SK-N-SH treated with all-trans-retinoic acid at 6 μM for 48 hours (cell line): Measurements from ENCODE around the gene ZNF529.
A peak's percentile ranks its signal among the peaks of the same experiment; 100 is the strongest.

Source experiments
- ESRRG ChIP-seq: fragments of 250-450 bp; sonication (Bioruptor Pico); IDR thresholded peaks from 2 replicates; pipeline ENCODE4 v1.6.1; 2021; ENCODE audit warnings: mild to moderate bottlenecking
- ZFP3 ChIP-seq: fragments of 250-450 bp; sonication (Bioruptor Pico); IDR thresholded peaks from 2 replicates; pipeline ENCODE4 v1.5.0; 2020; ENCODE audit warnings: mild to moderate bottlenecking, moderate library complexity
- ZFP30 ChIP-seq: fragments of 450-650 bp; formaldehyde crosslinking; IDR thresholded peaks from 2 replicates; pipeline ENCODE4 v1.5.0; 2022; ENCODE audit warnings: mild to moderate bottlenecking, moderate library complexity
- ZNF8 ChIP-seq: fragments of 450-650 bp; formaldehyde crosslinking; IDR thresholded peaks from 2 replicates; pipeline ENCODE4 v1.5.0; 2020; ENCODE audit warnings: mild to moderate bottlenecking, moderate library complexity

DNA sequence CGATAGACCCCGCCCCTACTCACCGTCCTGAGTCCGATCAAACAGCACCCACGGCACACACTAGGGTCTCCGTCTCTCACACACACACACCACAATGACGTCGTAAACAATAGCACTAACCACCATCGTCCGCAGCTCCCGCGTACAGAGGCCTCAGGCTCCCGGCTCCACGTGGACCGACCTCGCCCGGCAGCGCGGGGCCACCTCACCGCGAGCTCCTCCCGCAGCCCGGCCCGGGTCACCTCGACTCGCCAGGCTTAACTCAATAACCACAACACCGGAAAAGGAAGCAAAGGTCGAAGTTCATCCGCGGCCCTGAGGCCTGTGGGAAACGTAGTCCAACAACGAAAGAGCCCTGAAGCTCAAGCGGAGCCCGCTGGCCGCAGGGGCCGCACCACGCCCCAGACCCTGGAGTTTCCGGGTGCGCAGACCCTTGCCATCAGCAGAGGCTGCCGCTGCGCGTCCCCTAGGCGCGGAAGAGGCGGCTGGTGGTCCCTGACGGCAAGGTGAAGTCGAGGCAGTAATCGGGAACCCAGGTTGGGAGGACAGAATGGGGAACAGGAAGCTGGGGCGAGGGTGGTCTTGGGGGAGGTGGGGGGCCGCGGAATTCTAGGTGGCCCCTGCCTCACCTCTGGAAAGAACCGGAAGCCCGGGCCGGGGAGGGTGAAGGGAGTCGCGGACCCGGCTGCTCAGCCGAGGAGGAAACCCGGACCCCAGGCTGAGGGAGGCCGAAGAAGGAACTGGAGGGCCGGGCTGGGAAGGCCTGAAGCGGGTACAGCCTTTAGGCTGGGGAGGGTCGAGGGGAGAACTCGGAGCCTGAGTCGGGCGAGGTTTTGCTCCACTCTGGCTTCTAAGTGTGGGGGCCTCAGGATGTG is at the start of gene ZNF529:
- TF ChIP-seq ZNF8 (CRISPR knock-in tag) (no peak), ESRRG (CRISPR knock-in tag) (no peak), ZFP30 (CRISPR knock-in tag) (no peak), ZFP3 (CRISPR knock-in tag) (peak; percentile 63; the same call in 1 of the 2 replicates)
